GM19328 (cell line): ENCODE results near the gene MCCC1.
"Not testable (repeated sequence)": the region's sequence is repeated elsewhere in the genome, so short reads cannot be mapped to it uniquely, and the experiment has no call there.

Experiments used
- ATAC-seq: cut with Tn5 transposase; IDR thresholded peaks from one replicate; pipeline ENCODE4 v1.9.1; 2021; ENCODE audit warnings: mild to moderate bottlenecking, moderate library complexity; ENCODE audit not compliant: unreplicated experiment

Gene MCCC1

DNA sequence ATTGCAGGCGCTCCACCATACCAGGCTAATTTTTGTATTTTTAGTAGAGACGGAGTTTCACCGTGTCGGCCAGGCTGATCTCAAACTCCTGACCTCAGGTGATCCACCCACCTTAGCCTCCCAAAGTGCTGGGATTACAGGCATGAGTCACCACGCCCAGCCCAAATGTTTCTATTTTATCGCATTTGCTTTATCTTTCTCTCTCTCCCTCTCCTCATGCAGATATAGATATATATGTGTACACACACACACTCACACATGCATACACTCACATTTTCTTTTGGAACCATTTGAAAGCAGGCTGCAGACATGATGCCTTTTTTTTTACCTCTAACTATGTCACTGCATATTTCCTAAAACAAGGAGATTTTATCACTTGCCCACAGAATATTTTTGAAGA lies 7.3 kb upstream of the MCCC1 start:
- ATAC-seq: no peak

GRCh38 chr3:183103950-183104349 lies 4.7 kb upstream of the MCCC1 start:
- not testable (repeated sequence) for ATAC-seq

GRCh38 chr3:183101040-183101439 lies 1.7 kb upstream of the MCCC1 start:
- ATAC-seq: not testable (repeated sequence)

DNA sequence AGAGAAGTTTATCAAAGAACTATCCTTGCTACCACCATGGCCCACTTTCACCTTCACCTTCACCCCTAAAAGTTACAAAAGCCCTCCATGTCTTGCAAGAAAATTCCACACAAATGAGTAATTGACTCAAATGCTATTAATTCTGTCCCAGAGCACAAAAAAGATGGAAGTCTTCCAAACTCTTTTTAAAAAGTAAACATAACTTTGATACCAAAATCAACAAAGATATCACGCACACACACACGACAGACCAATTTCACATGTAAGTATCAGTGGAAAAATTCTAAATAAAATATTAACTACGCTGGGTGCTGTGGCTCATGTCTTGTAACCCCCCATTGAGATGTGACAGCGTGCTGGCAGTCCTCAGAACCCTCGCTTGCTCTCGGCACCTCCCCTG lies 1.1 kb upstream of the MCCC1 start:
- no peak for ATAC-seq

- ATAC-seq: no peak
Observed at GRCh38 chr3:183099838-183100204, 525 bp upstream of the MCCC1 start.

- no peak for ATAC-seq
Observed at GRCh38 chr3:183098536-183099025, 715 bp downstream of the MCCC1 start.

- ATAC-seq: no peak
Observed at GRCh38 chr3:183094711-183095110, 4.6 kb downstream of the MCCC1 start.

DNA sequence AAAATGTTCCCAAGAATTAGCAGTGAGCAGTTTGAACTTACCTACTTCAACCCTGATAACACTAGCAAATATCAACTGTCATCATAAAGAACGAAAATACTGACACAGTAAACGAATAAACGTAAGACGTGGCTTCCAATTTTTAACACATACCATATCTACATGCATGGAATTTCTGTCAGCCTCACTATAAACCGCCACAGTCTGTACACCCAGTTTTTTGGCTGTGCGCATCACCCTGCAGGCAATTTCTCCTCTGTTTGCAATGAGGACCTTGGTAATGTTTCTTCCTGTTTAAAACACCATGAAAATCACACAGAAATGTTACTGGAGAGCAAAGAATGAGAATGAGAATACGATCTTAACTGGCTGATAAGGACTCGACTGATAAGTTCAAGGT lies 7.0 kb downstream of the MCCC1 start:
- ATAC-seq: no peak

GRCh38 chr3:183087184-183087583 lies 12.1 kb downstream of the MCCC1 start:
- no peak for ATAC-seq

GRCh38 chr3:183085634-183086390 lies 13.5 kb downstream of the MCCC1 start:
- no peak for ATAC-seq

GRCh38 chr3:183082355-183082915 lies 16.9 kb downstream of the MCCC1 start:
- no peak for ATAC-seq

GRCh38 chr3:183081459-183082183 lies 17.7 kb downstream of the MCCC1 start:
- no peak for ATAC-seq

DNA sequence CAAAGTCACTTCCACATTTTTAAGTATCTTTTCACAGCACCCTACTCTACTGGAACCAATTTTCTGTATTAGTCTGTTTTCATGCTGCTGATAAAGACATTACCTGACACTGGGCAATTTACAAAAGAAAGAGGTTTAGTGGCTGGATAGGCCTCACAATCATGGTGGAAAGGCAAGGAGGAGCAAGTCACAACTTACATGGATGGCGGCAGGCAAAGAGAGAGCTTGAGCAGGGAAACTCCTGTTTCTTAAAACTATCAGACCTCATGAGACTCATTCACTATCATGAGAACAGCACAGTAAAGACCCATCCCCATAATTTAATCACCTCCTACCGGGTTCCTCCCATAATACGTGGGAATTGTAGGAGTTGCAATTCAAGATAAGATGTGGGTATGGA lies 18.7 kb downstream of the MCCC1 start:
- ATAC-seq: no peak

DNA sequence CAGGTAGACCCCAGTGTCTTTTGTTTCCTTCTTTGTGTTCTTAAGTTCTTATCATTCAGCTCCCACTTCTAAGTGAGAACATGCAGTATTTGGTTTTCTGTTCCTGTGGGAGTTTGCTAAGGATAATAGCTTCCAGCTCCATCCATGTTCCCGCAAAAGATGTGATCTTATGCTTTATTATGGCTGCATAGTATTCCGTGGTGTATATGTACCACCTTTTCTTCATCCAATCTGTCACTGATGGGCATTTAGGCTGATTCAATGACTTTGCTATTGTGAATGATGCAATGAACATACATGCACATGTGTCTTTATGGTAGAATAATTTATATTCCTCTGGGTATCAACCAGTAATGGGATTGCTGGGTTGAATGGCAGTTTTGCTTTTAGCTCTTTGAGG lies 24.4 kb downstream of the MCCC1 start:
- no peak for ATAC-seq

- no peak for ATAC-seq
Observed at GRCh38 chr3:183074261-183074660, 25.0 kb downstream of the MCCC1 start.

- ATAC-seq: no peak
Observed at GRCh38 chr3:183073839-183074238, 25.5 kb downstream of the MCCC1 start.

- ATAC-seq: no peak
Observed at GRCh38 chr3:183070892-183071291, 28.4 kb downstream of the MCCC1 start.

DNA sequence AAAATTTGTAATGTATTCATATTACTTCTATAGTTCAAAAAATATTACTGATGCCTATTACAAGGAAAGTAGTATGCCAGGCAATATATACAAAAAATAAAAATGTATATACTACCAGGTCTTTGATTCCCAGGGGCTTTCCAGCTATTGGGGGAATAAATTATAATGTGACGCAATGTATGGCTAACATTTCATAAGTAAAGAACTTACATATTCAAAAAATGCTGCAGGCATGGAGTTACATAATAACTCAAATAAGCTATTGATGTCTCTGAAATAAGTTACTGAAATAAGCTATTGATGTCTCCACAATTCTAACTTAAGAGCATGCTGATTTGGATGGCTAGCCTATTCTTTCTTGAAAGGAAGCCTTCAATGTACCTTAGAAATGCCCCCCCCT lies 30.2 kb downstream of the MCCC1 start:
- no peak for ATAC-seq

GRCh38 chr3:183066891-183067290 lies 32.4 kb downstream of the MCCC1 start:
- not testable (repeated sequence) for ATAC-seq

- no peak for ATAC-seq
Observed at GRCh38 chr3:183064475-183064874, 34.8 kb downstream of the MCCC1 start.

DNA sequence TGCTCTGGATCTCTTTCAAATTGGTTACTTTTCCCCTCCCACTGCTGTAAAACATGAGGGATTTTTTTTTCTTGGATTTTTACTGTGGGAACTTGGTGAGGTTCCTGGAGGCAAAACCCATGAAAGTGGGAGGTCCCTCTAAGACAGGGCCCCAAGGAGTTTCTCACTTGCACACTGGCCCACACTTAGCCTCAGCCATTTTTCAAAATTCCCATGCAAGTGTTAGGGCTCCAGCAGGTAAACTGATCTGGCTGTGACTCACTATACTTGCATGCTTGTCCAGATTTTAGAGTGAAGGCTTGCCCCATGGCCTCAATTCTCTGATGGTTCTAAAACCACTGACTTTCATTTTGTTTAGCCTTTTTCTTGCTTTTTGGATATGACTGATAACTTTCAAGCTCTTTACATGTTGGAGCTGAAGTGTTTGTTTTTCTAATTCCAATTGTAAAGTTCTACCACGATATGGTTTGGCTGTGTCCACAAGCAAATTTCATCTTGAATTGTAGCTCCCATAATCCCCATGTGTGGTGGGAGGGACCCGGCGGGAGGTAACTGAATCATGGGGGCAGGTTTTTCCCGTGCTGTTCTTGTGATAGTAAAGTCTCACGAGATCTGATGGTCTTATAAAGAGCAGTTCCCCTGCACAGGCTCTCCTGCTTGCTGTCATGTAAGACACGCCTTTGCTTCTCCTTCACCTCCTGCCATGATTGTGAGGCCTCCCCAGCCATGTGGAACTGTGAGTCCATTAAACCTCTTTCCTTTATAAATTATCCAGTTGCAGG lies 37.7 kb downstream of the MCCC1 start:
- ATAC-seq: no peak
